ENCODE data around the gene PFKP. TPM values are rescaled to one million over a fixed set of nuclear protein-coding genes. Genes with fewer than 3 reads are reported as not detected.

Gene PFKP
- total RNA-seq, 1 experiment from 2014 or later = 232 TPM

- in situ Hi-C loops (cut with HindIII; ENCODE audit: low pct_unique_long_range_greater_than_20kb, low sequenced_read_pairs) (no loop called here), intact Hi-C loops (cut with micrococcal nuclease; ENCODE audit: unreplicated experiment) (no loop called here)
- no peaks in the 10 kb centered on the region for H3K27me3 ChIP-seq (ENCODE audit: control insufficient read depth, insufficient read depth, low read length)
- POLR2A ChIA-PET = no interaction called here
- H3K36me3 ChIP-seq (ENCODE audit: control insufficient read depth, insufficient read depth, low read length) = no peaks in the 10 kb centered on the region
- H3K9me3 ChIP-seq (ENCODE audit: control insufficient read depth, insufficient read depth, low read depth, low read length) = no peaks in the 10 kb centered on the region
- TF ChIP-seq TCF7L2 (IDR thresholded peaks at IDR 0.05; ENCODE audit: low read depth, low read length) (no peak), REST (IDR thresholded peaks at IDR 0.05; ENCODE audit: insufficient read depth in 1 of 2, low read depth in 2 of 2, low read length in 1 of 2) (no peak), CTCF (IDR thresholded peaks at IDR 0.05) (no peak), SIN3A (IDR thresholded peaks at IDR 0.05; ENCODE audit: borderline replicate concordance, insufficient read depth, low read depth, low read length) (no peak), POLR2AphosphoS5 (IDR thresholded peaks at IDR 0.05; ENCODE audit: low read depth, low read length) (no peak)
- H3K4me1 ChIP-seq (ENCODE audit: control insufficient read depth, insufficient read depth, low read length) = no peaks in the 10 kb centered on the region
- ATAC-seq (no peak), DNase-seq (ENCODE audit: low read depth, low spot score) (no peak)
- H3K27ac ChIP-seq (ENCODE audit: low read length) = no peak overlapping the region
- no peak overlapping the region for H3K4me3 ChIP-seq (ENCODE audit: low read depth in 2 of 2, low read length in 2 of 2)
- CTCF ChIA-PET = no interaction called here
- no TSS peak for BruUV-seq (replicated peaks)
Measured at GRCh38 chr10:3036155-3037021, 31.0 kb upstream of the PFKP start.

- Histone ChIP-seq H3K4me3 (ENCODE audit: low read depth in 2 of 2, low read length in 2 of 2) (no peak overlapping the region), H3K9me3 (ENCODE audit: control insufficient read depth, insufficient read depth, low read depth, low read length) (no peaks in the 10 kb centered on the region), H3K27me3 (ENCODE audit: control insufficient read depth, insufficient read depth, low read length) (no peaks in the 10 kb centered on the region), H3K27ac (ENCODE audit: low read length) (no peak overlapping the region), H3K4me1 (ENCODE audit: control insufficient read depth, insufficient read depth, low read length) (no peaks in the 10 kb centered on the region), H3K36me3 (ENCODE audit: control insufficient read depth, insufficient read depth, low read length) (no peaks in the 10 kb centered on the region)
- TF ChIP-seq TCF7L2 (IDR thresholded peaks at IDR 0.05; ENCODE audit: low read depth, low read length) (no peak), SIN3A (IDR thresholded peaks at IDR 0.05; ENCODE audit: borderline replicate concordance, insufficient read depth, low read depth, low read length) (no peak)
- no peak for DNase-seq (ENCODE audit: low read depth, low spot score)
- no peak for ATAC-seq
- ChIA-PET POLR2A (no interaction called here), CTCF (no interaction called here)
- intact Hi-C loops (cut with micrococcal nuclease; ENCODE audit: unreplicated experiment) (no loop called here), in situ Hi-C loops (cut with HindIII; ENCODE audit: low pct_unique_long_range_greater_than_20kb, low sequenced_read_pairs) (no loop called here)
- BruUV-seq (replicated peaks) = no TSS peak
Measured at GRCh38 chr10:3037182-3037581, 30.2 kb upstream of the PFKP start.

GRCh38 chr10:3040069-3040468 lies 27.3 kb upstream of the PFKP start:
- H3K27ac ChIP-seq (ENCODE audit: low read length) = no peak overlapping the region
- no peaks in the 10 kb centered on the region for H3K36me3 ChIP-seq (ENCODE audit: control insufficient read depth, insufficient read depth, low read length)
- 0 out of 2 replicates have a peak, but pooled peaks cover 4% of the 10 kb centered on the region for H3K4me1 ChIP-seq (ENCODE audit: control insufficient read depth, insufficient read depth, low read length)
- no peak overlapping the region for H3K4me3 ChIP-seq (ENCODE audit: low read depth in 2 of 2, low read length in 2 of 2)
- ChIA-PET CTCF (no interaction called here), POLR2A (no interaction called here)
- BruUV-seq (replicated peaks) = no TSS peak
- no peak for ATAC-seq
- TF ChIP-seq TCF7L2 (IDR thresholded peaks at IDR 0.05; ENCODE audit: low read depth, low read length) (no peak), REST (IDR thresholded peaks at IDR 0.05; ENCODE audit: insufficient read depth in 1 of 2, low read depth in 2 of 2, low read length in 1 of 2) (no peak), SIN3A (IDR thresholded peaks at IDR 0.05; ENCODE audit: borderline replicate concordance, insufficient read depth, low read depth, low read length) (no peak), CTCF (IDR thresholded peaks at IDR 0.05) (no peak), POLR2AphosphoS5 (IDR thresholded peaks at IDR 0.05; ENCODE audit: low read depth, low read length) (no peak)
- no peaks in the 10 kb centered on the region for H3K9me3 ChIP-seq (ENCODE audit: control insufficient read depth, insufficient read depth, low read depth, low read length)
- DNase-seq (ENCODE audit: low read depth, low spot score) = no peak
- intact Hi-C loops (cut with micrococcal nuclease; ENCODE audit: unreplicated experiment) (loop anchor here (5.0 kb wide), 1 partner anchor 98 kb away; no protein-coding TSS in a partner anchor), in situ Hi-C loops (cut with HindIII; ENCODE audit: low pct_unique_long_range_greater_than_20kb, low sequenced_read_pairs) (no loop called here)
- no peaks in the 10 kb centered on the region for H3K27me3 ChIP-seq (ENCODE audit: control insufficient read depth, insufficient read depth, low read length)
